ENCODE data around the gene ANK3.
A peak's percentile ranks its signal among the peaks of the same experiment; 100 is the strongest.

ANK3 gene

GRCh38 chr10:60142736-60143135 is 246.9 kb downstream of the ANK3 start:
- Histone ChIP-seq H3K27ac (ENCODE audit: low read length) (no peak overlapping the region), H3K9me3 (ENCODE audit: control insufficient read depth in 1 of 2, low read length in 2 of 2) (no peaks in the 10 kb centered on the region), H3K27me3 (ENCODE audit: low read depth, low read length) (no peaks in the 10 kb centered on the region), H3K4me1 (ENCODE audit: control insufficient read depth in 1 of 2, insufficient read depth in 2 of 2, low read length in 2 of 2) (peaks cover 11 to 16% of the 10 kb centered on the region in 2 donors), H3K36me3 (ENCODE audit: control insufficient read depth in 1 of 2, insufficient read depth in 2 of 2, low read length in 2 of 2) (no peaks in the 10 kb centered on the region), H3K4me3 (ENCODE audit: low read depth in 1 of 2, low read length in 2 of 2) (no peak overlapping the region)

- peaks cover 11 to 12% of the 10 kb centered on the region in 2 donors for H3K4me1 ChIP-seq (ENCODE audit: control insufficient read depth in 1 of 2, insufficient read depth in 2 of 2, low read length in 2 of 2)
- H3K36me3 ChIP-seq (ENCODE audit: control insufficient read depth in 1 of 2, insufficient read depth in 2 of 2, low read length in 2 of 2): no peaks in the 10 kb centered on the region
- H3K9me3 ChIP-seq (ENCODE audit: control insufficient read depth in 1 of 2, low read length in 2 of 2): no peaks in the 10 kb centered on the region
- no peak overlapping the region for H3K4me3 ChIP-seq (ENCODE audit: low read depth in 1 of 2, low read length in 2 of 2)
- H3K27me3 ChIP-seq (ENCODE audit: low read depth, low read length): no peaks in the 10 kb centered on the region
- H3K27ac ChIP-seq (ENCODE audit: low read length): no peak overlapping the region
Observed at GRCh38 chr10:60141896-60142559, 247.6 kb downstream of the ANK3 start.

- no peaks in the 10 kb centered on the region for H3K27me3 ChIP-seq (ENCODE audit: low read depth, low read length)
- H3K27ac ChIP-seq (ENCODE audit: low read length): peak overlapping the region; percentile 56
- H3K4me3 ChIP-seq (ENCODE audit: low read depth in 1 of 2, low read length in 2 of 2): peak overlapping the region; percentile 9 to 41
- H3K36me3 ChIP-seq (ENCODE audit: control insufficient read depth in 1 of 2, insufficient read depth in 2 of 2, low read length in 2 of 2): no peaks in the 10 kb centered on the region
- peaks cover 11% of the 10 kb centered on the region in 2 donors for H3K4me1 ChIP-seq (ENCODE audit: control insufficient read depth in 1 of 2, insufficient read depth in 2 of 2, low read length in 2 of 2)
- H3K9me3 ChIP-seq (ENCODE audit: control insufficient read depth in 1 of 2, low read length in 2 of 2): no peaks in the 10 kb centered on the region
Observed at GRCh38 chr10:60140651-60141632, 248.7 kb downstream of the ANK3 start.

GRCh38 chr10:60139798-60140566 is 249.7 kb downstream of the ANK3 start:
- Histone ChIP-seq H3K27me3 (ENCODE audit: low read depth, low read length) (no peaks in the 10 kb centered on the region), H3K36me3 (ENCODE audit: control insufficient read depth in 1 of 2, insufficient read depth in 2 of 2, low read length in 2 of 2) (no peaks in the 10 kb centered on the region), H3K27ac (ENCODE audit: low read length) (peak overlapping the region; percentile 56), H3K9me3 (ENCODE audit: control insufficient read depth in 1 of 2, low read length in 2 of 2) (no peaks in the 10 kb centered on the region), H3K4me1 (ENCODE audit: control insufficient read depth in 1 of 2, insufficient read depth in 2 of 2, low read length in 2 of 2) (peaks cover 11% of the 10 kb centered on the region in 2 donors), H3K4me3 (ENCODE audit: low read depth in 1 of 2, low read length in 2 of 2) (peak overlapping the region; percentile 9 to 41)

GRCh38 chr10:60139290-60139689 is 250.4 kb downstream of the ANK3 start:
- no peak overlapping the region for H3K27ac ChIP-seq (ENCODE audit: low read length)
- no peak overlapping the region for H3K4me3 ChIP-seq (ENCODE audit: low read depth in 1 of 2, low read length in 2 of 2)
- H3K4me1 ChIP-seq (ENCODE audit: control insufficient read depth in 1 of 2, insufficient read depth in 2 of 2, low read length in 2 of 2): peaks cover 11% of the 10 kb centered on the region in 2 donors
- no peaks in the 10 kb centered on the region for H3K9me3 ChIP-seq (ENCODE audit: control insufficient read depth in 1 of 2, low read length in 2 of 2)
- no peaks in the 10 kb centered on the region for H3K27me3 ChIP-seq (ENCODE audit: low read depth, low read length)
- no peaks in the 10 kb centered on the region for H3K36me3 ChIP-seq (ENCODE audit: control insufficient read depth in 1 of 2, insufficient read depth in 2 of 2, low read length in 2 of 2)

GRCh38 chr10:60138842-60139241 is 250.8 kb downstream of the ANK3 start:
- H3K27ac ChIP-seq (ENCODE audit: low read length): no peak overlapping the region
- H3K27me3 ChIP-seq (ENCODE audit: low read depth, low read length): no peaks in the 10 kb centered on the region
- H3K9me3 ChIP-seq (ENCODE audit: control insufficient read depth in 1 of 2, low read length in 2 of 2): no peaks in the 10 kb centered on the region
- peaks cover 11% of the 10 kb centered on the region in 2 donors for H3K4me1 ChIP-seq (ENCODE audit: control insufficient read depth in 1 of 2, insufficient read depth in 2 of 2, low read length in 2 of 2)
- no peaks in the 10 kb centered on the region for H3K36me3 ChIP-seq (ENCODE audit: control insufficient read depth in 1 of 2, insufficient read depth in 2 of 2, low read length in 2 of 2)
- H3K4me3 ChIP-seq (ENCODE audit: low read depth in 1 of 2, low read length in 2 of 2): no peak overlapping the region

GRCh38 chr10:60138026-60138425 is 251.6 kb downstream of the ANK3 start:
- H3K27ac ChIP-seq (ENCODE audit: low read length): no peak overlapping the region
- no peaks in the 10 kb centered on the region for H3K36me3 ChIP-seq (ENCODE audit: control insufficient read depth in 1 of 2, insufficient read depth in 2 of 2, low read length in 2 of 2)
- peaks cover 11% of the 10 kb centered on the region in 2 donors for H3K4me1 ChIP-seq (ENCODE audit: control insufficient read depth in 1 of 2, insufficient read depth in 2 of 2, low read length in 2 of 2)
- H3K27me3 ChIP-seq (ENCODE audit: low read depth, low read length): no peaks in the 10 kb centered on the region
- H3K4me3 ChIP-seq (ENCODE audit: low read depth in 1 of 2, low read length in 2 of 2): no peak overlapping the region
- H3K9me3 ChIP-seq (ENCODE audit: control insufficient read depth in 1 of 2, low read length in 2 of 2): no peaks in the 10 kb centered on the region

GRCh38 chr10:60137292-60137992 is 252.2 kb downstream of the ANK3 start:
- H3K9me3 ChIP-seq (ENCODE audit: control insufficient read depth in 1 of 2, low read length in 2 of 2): no peaks in the 10 kb centered on the region
- no peaks in the 10 kb centered on the region for H3K36me3 ChIP-seq (ENCODE audit: control insufficient read depth in 1 of 2, insufficient read depth in 2 of 2, low read length in 2 of 2)
- H3K27ac ChIP-seq (ENCODE audit: low read length): no peak overlapping the region
- no peak overlapping the region for H3K4me3 ChIP-seq (ENCODE audit: low read depth in 1 of 2, low read length in 2 of 2)
- no peaks in the 10 kb centered on the region for H3K27me3 ChIP-seq (ENCODE audit: low read depth, low read length)
- H3K4me1 ChIP-seq (ENCODE audit: control insufficient read depth in 1 of 2, insufficient read depth in 2 of 2, low read length in 2 of 2): peaks cover 11% of the 10 kb centered on the region in 2 donors

GRCh38 chr10:60135020-60135419 is 254.7 kb downstream of the ANK3 start:
- Histone ChIP-seq H3K4me1 (ENCODE audit: control insufficient read depth in 1 of 2, insufficient read depth in 2 of 2, low read length in 2 of 2) (peaks cover 0 to 10% of the 10 kb centered on the region in 2 donors), H3K27me3 (ENCODE audit: low read depth, low read length) (no peaks in the 10 kb centered on the region), H3K27ac (ENCODE audit: low read length) (no peak overlapping the region), H3K4me3 (ENCODE audit: low read depth in 1 of 2, low read length in 2 of 2) (no peak overlapping the region), H3K36me3 (ENCODE audit: control insufficient read depth in 1 of 2, insufficient read depth in 2 of 2, low read length in 2 of 2) (no peaks in the 10 kb centered on the region), H3K9me3 (ENCODE audit: control insufficient read depth in 1 of 2, low read length in 2 of 2) (no peaks in the 10 kb centered on the region)

GRCh38 chr10:60134548-60134947 is 255.1 kb downstream of the ANK3 start:
- H3K4me1 ChIP-seq (ENCODE audit: control insufficient read depth in 1 of 2, insufficient read depth in 2 of 2, low read length in 2 of 2): peaks cover 0 to 6% of the 10 kb centered on the region in 2 donors
- no peak overlapping the region for H3K27ac ChIP-seq (ENCODE audit: low read length)
- no peaks in the 10 kb centered on the region for H3K9me3 ChIP-seq (ENCODE audit: control insufficient read depth in 1 of 2, low read length in 2 of 2)
- no peaks in the 10 kb centered on the region for H3K36me3 ChIP-seq (ENCODE audit: control insufficient read depth in 1 of 2, insufficient read depth in 2 of 2, low read length in 2 of 2)
- H3K27me3 ChIP-seq (ENCODE audit: low read depth, low read length): no peaks in the 10 kb centered on the region
- H3K4me3 ChIP-seq (ENCODE audit: low read depth in 1 of 2, low read length in 2 of 2): no peak overlapping the region

Measured in muscle layer of duodenum (tissue), 2 donors.